GM19023 (cell line): ENCODE measurements around the gene CYP3A4.
"Not testable (repeated sequence)": the region's sequence is repeated elsewhere in the genome, so short reads cannot be mapped to it uniquely, and the experiment has no call there.

Source experiments
- ATAC-seq: cut with Tn5 transposase; IDR thresholded peaks from one replicate; pipeline ENCODE4 v1.9.1; 2021; ENCODE audit warnings: mild to moderate bottlenecking, moderate library complexity; ENCODE audit not compliant: unreplicated experiment

The CYP3A4 gene

GRCh38 chr7:99762680-99763327 lies 21.2 kb downstream of the CYP3A4 start:
- ATAC-seq: no peak

GRCh38 chr7:99755085-99755484 lies 28.9 kb downstream of the CYP3A4 start:
- ATAC-seq: no peak

- no peak for ATAC-seq
These were observed 31.6 kb downstream of the CYP3A4 start for GRCh38 chr7:99752356-99752755.

- not testable (repeated sequence) for ATAC-seq
These were observed 32.5 kb downstream of the CYP3A4 start for GRCh38 chr7:99751322-99752052.

GRCh38 chr7:99748846-99749579 lies 35.0 kb downstream of the CYP3A4 start:
- ATAC-seq: no peak

GRCh38 chr7:99746915-99747314 lies 37.1 kb downstream of the CYP3A4 start:
- ATAC-seq: not testable (repeated sequence)

GRCh38 chr7:99745395-99745794 lies 38.6 kb downstream of the CYP3A4 start:
- not testable (repeated sequence) for ATAC-seq

GRCh38 chr7:99742737-99743394 lies 41.1 kb downstream of the CYP3A4 start:
- ATAC-seq: no peak

GRCh38 chr7:99741441-99741795 lies 42.6 kb downstream of the CYP3A4 start:
- ATAC-seq: no peak

GRCh38 chr7:99740573-99741440 lies 43.2 kb downstream of the CYP3A4 start:
- no peak for ATAC-seq

- ATAC-seq: no peak
These were observed 44.0 kb downstream of the CYP3A4 start for GRCh38 chr7:99739699-99740572.

GRCh38 chr7:99737726-99738125 lies 46.3 kb downstream of the CYP3A4 start:
- no peak for ATAC-seq

GRCh38 chr7:99736667-99737066 lies 47.3 kb downstream of the CYP3A4 start:
- ATAC-seq: not testable (repeated sequence)

- no peak for ATAC-seq
These were observed 49.0 kb downstream of the CYP3A4 start, which contains the start of gene CYP3A7 for GRCh38 chr7:99734987-99735386. TSS of gene CYP3A7 (minus strand) at chr7:99735196. CDS start at chr7:99735093, 103 bp downstream.

GRCh38 chr7:99733448-99733847 lies 50.5 kb downstream of the CYP3A4 start:
- no peak for ATAC-seq

GRCh38 chr7:99733003-99733402 lies 51.0 kb downstream of the CYP3A4 start:
- ATAC-seq: no peak

GRCh38 chr7:99731638-99732374 lies 52.2 kb downstream of the CYP3A4 start:
- ATAC-seq: no peak

GRCh38 chr7:99730992-99731391 lies 53.0 kb downstream of the CYP3A4 start:
- no peak for ATAC-seq
